Astrocyte of the spinal cord (primary cell): ENCODE data around the gene ANO10.
A peak's percentile ranks its signal among the peaks of the same experiment; 100 is the strongest.

ENCODE experiments used
- DNase-seq: peaks from one replicate; pipeline ENCODE4 v3.0.0; 2011; ENCODE audit warnings: low read depth, low spot score
- H3K4me3 ChIP-seq: 2 replicates; pipeline ENCODE4 v1.5.1; 2011; ENCODE audit warnings: low read depth, mild to moderate bottlenecking, low read length, moderate library complexity
- CTCF ChIP-seq: IDR thresholded peaks from 2 replicates; pipeline ENCODE4 v1.5.1; 2012; ENCODE audit warnings: low read depth, mild to moderate bottlenecking, low read length, inconsistent platforms
- in situ Hi-C: cut with HindIII; loops from 2 replicates; pipeline ENCODE4 v1.10.0; 2017; ENCODE audit warnings: low sequenced_read_pairs

ANO10 gene

GRCh38 chr3:43316783-43317460 lies 304.9 kb downstream of the ANO10 start:
- in situ Hi-C loops: no loop called here
- TF ChIP-seq CTCF: no peak
- DNase-seq: peak; percentile 9
- H3K4me3 ChIP-seq: no peak overlapping the region
